GM18867 (cell line): ENCODE measurements around the gene CORO2B.
"Not testable (repeated sequence)": the region's sequence is repeated elsewhere in the genome, so short reads cannot be mapped to it uniquely, and the experiment has no call there.

Source experiments
- ATAC-seq: cut with Tn5 transposase; IDR thresholded peaks from one replicate; pipeline ENCODE4 v1.9.1; 2021; ENCODE audit warnings: mild to moderate bottlenecking, moderate library complexity; ENCODE audit not compliant: unreplicated experiment

CORO2B gene

DNA sequence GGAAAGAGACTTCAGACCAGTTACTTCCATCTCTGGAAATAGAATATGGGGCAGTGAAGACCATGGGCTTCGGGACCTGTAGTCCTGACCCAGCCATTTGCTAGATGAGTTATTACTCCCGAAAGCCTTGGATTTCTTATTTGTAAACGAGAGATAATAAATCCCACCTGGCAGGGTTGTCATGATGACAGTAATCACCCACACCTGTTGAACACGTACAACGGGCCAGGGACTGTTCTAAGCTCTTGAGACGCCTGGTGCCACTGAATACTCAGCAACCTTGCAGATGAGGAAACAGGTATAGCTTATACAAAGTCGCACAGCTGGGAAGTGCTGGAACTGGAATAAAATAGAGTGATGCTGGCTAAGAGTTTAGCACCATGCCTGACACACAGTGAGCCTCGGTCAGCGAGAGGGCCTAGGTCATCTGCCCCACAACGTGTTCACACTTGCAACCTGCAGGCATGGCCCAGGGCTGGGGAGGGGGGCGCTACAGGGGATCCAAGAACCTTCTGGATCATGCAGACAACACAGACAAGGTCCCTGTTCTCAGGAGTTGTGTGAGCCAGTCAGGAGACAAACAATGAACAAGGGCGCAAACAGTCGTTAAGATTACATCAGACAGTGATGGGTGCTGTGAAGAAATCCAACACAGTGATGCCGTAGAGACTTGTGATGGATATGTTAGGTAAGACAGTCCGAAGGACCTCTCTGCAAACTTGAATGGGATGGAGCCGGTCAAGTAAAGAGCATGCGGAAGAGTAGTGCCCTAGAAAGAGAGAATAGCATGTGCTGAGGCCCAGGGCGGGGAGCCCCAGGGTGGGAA, 89.2 kb downstream of the CORO2B start:
- no peak for ATAC-seq

DNA sequence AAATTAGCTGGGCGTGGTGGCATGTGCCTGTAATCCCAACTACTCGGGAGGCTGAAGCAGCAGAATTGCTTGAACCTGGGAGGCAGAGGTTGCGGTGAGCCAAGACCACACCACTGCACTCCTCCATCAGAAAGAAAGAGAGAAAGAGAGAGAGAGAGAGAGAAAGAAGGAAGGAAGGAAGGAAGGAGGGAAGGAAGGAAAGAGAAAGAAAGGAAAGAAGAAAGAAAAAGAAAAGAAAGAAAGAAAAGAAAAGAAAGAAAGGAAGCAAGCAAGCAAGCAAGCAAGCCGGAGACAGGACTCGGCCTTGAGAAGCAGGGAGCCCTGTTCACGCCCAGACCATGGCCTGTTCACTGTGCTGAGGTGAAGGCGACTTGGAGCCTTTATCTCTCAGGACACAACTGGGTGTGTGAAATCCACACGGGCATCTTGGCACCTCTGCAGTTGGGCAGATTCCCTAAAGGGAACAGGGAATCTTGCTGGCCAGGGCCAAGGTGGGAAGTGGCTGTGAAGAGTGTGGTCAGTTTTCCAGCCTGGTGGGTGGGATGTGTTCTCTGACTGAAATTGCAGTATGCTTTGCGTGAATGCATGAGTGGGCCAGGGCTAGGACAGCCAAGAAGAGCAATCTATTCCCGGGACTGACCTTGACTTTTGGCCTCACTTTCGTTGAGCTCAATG, 90.3 kb downstream of the CORO2B start:
- ATAC-seq, result no peak

DNA sequence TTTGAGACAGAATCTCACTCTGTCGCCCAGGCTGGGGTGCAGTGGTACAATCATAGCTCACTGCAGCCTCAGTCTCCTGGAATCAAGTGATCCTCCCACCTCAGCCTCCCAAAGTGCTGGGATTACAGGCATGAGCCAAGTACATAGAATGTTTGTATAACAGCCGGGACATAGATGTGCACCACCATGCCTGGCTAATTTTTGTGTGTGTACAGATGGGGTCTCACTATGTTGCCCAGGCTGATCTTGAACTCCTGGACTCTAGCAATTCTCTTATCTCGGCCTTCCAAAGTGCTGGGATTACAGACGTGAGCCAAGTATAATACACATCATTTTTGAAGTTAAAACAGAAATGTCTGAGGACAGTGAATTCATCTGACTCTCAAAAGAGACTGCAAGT, 93.5 kb downstream of the CORO2B start:
- no peak for ATAC-seq

DNA sequence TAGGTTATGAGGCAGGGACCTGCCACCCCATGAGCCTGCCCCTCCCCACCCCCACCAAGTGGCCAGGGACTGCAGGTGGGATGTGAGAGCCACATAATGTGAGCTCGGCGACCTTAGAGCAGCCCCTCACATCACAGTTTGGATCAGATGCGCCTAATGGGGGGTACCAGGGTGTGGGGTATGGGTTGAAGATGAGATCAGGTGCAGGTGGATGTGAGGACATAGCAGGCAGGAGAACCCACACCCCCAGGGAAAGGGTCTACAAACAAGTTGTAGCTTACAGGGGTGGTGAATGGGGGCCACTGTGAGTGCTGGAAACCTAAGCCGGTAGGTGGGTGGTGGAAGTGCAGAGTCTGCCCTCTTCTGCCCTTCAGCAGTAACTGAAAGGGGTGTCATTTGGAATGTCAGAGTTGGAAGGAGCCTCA, 94.0 kb downstream of the CORO2B start:
- no peak for ATAC-seq

DNA sequence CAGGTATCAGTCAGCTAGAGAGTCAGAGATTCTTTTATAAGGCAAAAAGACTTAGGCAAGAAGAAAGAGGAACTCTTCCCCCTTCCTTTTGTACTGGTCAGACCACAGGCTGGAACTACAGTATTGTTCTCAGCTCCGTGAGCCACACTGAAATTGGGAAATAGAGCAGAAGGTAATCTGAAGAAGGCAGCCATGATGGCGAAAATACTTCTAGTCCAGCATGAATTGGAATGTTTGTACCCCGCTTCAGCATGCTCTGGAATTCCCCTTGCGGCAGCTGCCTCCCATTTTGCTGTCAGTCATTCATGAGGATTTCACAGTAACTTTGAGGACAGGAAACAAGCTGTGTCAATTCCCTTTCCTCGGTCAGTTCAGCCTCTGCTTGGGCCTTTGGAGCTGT, 96.2 kb downstream of the CORO2B start:
- no peak for ATAC-seq

- ATAC-seq, result no peak
Measured at GRCh38 chr15:68676011-68676605, 97.3 kb downstream of the CORO2B start.

DNA sequence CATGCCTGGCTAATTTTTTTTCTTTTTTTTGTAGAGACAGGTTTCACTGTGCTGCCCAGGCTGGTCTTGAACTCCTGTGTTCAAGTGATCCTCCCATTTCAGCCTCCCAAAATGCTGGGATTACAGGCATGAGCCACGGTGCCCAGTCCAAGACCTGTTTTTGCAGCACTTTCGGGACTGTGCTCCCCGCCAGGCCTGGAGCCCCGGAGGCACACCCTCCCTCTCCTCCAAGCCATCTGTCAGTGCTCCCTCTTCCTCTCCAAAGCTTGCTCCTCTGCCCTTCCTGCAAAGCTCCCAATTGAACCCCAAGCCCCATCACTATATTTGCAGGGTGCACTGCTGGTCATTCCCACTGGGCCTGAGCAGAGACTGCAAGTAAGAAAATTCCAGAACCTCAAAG, 98.1 kb downstream of the CORO2B start:
- ATAC-seq, result no peak

DNA sequence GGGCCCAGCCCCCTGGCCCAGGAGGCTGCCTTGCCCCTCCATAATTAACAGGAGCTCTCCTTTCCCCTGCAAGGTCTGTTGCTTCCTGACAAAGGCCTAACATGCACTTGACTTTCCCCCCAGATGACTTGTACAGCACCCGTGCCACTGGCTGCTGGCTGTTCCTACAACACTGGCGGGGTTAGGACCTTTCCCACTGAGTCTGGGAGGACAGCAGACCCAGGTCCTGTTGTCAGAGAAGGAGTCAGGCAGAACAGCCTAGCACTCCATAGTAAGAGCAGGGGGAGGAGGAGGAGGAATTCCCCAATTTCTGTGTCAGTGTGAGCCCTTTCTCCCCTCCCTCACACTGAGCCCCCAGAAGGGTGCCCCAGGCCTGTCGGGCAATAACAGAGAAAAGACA, 99.2 kb downstream of the CORO2B start:
- ATAC-seq, result no peak

DNA sequence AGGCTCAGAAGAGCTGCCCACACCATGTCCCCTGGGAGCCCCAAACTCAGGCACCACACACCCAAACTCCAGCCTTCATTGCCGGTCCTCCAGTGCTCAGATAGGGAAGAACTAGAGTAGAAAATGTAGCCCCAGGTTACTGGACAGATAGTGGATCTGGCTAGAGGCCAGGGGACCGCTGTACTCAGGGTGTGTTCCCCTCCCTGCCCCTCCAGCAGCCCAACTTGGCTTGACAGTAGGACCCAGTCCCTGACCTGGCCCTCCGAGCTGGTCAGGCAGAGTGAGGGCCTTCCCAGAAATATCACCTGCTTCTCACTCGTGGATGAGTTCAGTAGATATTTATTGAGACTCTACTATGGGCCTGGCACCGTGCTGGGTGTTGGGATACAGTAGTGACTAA, 100.0 kb downstream of the CORO2B start:
- no peak for ATAC-seq

GRCh38 chr15:68679161-68679560, 100.4 kb downstream of the CORO2B start:
- ATAC-seq, result no peak

DNA sequence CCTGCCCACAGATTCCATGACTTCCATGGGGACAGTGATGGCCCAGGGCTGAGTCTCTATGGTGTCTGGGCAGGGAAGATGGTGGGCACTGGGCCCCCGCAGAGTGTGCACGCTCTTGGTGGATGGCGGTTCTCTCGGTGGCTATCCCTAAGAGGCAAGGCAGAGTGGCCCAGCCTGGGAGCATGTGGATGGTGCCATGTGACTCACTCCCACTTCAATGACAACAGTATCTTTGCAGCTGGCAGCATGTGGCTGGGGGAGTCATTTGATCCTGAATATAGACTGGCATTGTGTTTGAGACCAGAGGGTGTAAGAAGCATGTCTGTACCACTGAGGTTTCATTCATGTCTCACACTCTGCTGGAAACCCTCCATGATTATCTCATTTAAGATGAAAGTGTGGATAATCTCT, 101.2 kb downstream of the CORO2B start:
- ATAC-seq, result no peak

GRCh38 chr15:68680756-68681155, 102.0 kb downstream of the CORO2B start:
- ATAC-seq, result not testable (repeated sequence)

GRCh38 chr15:68681836-68682235, 103.0 kb downstream of the CORO2B start:
- ATAC-seq, result no peak

DNA sequence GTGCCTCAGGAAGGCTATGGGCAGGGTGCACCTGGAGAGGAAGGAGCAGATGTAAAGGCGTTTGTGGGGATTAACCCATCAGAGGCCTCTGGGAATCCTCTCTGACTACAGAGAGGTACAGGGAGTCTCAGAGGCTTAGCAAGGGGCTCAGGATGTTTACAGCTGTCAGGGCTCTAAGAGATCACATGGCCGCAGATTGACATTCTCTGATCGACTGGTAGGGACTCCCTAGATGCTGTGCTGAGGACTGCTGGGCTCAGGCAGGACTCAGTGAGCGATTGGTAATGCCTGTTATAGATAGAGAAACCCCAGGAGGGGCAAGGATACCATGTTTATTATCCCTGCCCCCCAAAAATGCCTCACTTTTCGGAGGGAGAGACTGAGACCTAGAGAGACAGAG, 103.5 kb downstream of the CORO2B start:
- ATAC-seq, result no peak

GRCh38 chr15:68683026-68683425, 104.2 kb downstream of the CORO2B start:
- ATAC-seq, result no peak

DNA sequence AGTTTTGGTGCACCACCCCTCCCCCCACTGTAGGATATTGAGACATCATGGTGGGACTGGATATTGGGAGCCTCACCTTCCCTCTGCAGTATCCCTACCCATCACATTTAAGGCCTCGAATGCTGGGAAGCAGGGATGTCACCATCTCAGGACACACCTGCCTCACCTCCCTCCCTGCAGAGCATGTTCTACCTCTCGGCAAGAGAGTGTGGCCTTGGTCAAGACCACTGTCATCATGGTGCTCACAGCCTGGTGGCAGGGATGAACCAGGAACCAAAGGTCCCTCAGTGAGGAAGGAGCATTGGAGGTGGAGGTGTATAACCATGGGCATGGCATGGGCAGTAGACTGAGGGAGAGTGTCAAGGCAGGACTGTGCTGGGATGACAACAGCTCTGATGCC, 104.8 kb downstream of the CORO2B start:
- no peak for ATAC-seq

GRCh38 chr15:68684476-68684875, 105.7 kb downstream of the CORO2B start:
- ATAC-seq, result no peak

GRCh38 chr15:68687136-68687735, 108.4 kb downstream of the CORO2B start:
- ATAC-seq, result no peak

- ATAC-seq, result no peak
Measured at GRCh38 chr15:68691705-68692104, 112.9 kb downstream of the CORO2B start.

DNA sequence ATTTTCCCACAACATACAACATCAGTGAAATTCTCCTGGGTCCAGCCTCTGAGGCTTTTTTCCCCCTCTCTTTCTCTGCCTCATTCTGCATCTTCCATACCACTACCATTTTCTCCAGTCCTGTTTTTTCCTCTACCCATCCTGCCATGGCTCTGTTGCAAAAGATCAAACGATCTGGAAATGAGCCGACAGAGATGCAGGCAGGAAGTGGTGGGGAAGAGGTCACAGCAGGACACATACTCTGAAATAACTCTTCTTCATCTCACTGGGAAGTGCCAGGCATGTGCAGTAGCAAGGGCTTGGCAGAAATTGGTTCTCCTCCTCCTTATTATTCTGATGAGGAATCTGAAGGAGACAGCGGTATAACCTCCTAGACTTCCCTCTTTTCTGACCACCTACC, 114.3 kb downstream of the CORO2B start:
- ATAC-seq, result no peak

DNA sequence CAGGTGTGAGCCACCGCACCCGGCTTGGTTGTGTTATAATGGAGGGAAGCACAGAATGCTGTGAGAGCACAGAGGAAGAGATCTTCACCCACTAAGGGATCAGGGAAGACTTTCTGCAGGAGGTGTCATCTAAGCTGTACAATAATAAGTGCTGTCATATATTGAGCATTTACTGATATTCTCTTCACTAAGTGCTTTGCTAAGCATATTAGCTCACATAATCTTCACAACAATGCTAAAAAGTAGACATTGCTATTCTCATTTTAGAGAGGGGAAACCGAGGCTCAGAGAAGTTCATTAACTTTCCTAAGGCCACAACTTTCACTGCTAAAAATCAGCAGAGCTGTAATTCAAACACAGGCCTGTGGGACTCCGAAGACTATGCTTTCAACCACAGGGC, 115.3 kb downstream of the CORO2B start:
- ATAC-seq, result no peak
